Upper lobe of left lung (tissue), 4 donors: ENCODE measurements around the gene RPL7A.

ENCODE experiments used
- EP300 ChIP-seq, 4 donors: sonication (generic); formaldehyde crosslinking; IDR thresholded peaks; one replicate each; pipeline ENCODE4 v1.5.1; 2017; ENCODE audit warnings: antibody characterized with exemption in 4 of 4, control low read depth in 2 of 4
- POLR2A ChIP-seq, 4 donors: fragments of 450-650 bp; IDR thresholded peaks; one replicate each; pipeline ENCODE4 v1.5.1; 2016 to 2017; ENCODE audit warnings: antibody characterized with exemption in 4 of 4, mild to moderate bottlenecking in 2 of 4
- POLR2AphosphoS5 ChIP-seq, 2 donors: sonication (generic); formaldehyde crosslinking; IDR thresholded peaks; one replicate each; pipeline ENCODE4 v1.5.1; 2017; ENCODE audit warnings: antibody characterized with exemption in 2 of 2
- TF ChIP-seq, protein P1 (sequence below), 6 experiments: fragments of 450-650 bp in 4 of 6; fragments of 200-600 bp in 2 of 6; sonication (generic) in 2 of 6; IDR thresholded peaks; one replicate each; pipeline ENCODE4 v1.5.1; 2016 to 2019; ENCODE audit warnings: antibody characterized with exemption in 6 of 6

DNA sequence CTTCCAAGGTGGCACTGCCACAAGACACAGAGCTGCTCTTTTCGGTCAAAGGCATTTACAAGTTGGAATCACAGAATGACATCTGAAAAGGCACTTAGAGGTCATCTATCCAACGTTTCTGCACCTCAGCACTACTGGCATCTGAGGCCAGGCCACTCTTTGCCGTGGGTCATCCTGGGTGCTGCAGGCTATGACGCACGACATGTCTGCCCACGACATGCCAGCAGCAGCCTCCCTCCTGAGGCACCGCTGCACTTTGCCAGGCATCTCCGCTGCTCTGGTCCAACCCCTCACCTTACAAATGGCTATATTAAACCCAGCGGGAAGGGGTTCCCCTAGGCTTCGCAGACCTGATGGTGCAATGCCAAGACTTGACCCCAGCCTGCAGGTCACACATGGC, 19.8 kb downstream of the RPL7A start:
- TF ChIP-seq, protein P1, sequence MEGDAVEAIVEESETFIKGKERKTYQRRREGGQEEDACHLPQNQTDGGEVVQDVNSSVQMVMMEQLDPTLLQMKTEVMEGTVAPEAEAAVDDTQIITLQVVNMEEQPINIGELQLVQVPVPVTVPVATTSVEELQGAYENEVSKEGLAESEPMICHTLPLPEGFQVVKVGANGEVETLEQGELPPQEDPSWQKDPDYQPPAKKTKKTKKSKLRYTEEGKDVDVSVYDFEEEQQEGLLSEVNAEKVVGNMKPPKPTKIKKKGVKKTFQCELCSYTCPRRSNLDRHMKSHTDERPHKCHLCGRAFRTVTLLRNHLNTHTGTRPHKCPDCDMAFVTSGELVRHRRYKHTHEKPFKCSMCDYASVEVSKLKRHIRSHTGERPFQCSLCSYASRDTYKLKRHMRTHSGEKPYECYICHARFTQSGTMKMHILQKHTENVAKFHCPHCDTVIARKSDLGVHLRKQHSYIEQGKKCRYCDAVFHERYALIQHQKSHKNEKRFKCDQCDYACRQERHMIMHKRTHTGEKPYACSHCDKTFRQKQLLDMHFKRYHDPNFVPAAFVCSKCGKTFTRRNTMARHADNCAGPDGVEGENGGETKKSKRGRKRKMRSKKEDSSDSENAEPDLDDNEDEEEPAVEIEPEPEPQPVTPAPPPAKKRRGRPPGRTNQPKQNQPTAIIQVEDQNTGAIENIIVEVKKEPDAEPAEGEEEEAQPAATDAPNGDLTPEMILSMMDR (IDR thresholded peaks at IDR 0.05): no peak
- TF ChIP-seq POLR2A (IDR thresholded peaks at IDR 0.05): no peak
- no peak for TF ChIP-seq POLR2AphosphoS5 (IDR thresholded peaks at IDR 0.05)
- no peak for TF ChIP-seq EP300 (IDR thresholded peaks at IDR 0.05)
